ENCODE results near the gene TJP3.

TJP3 gene

GRCh38 chr19:3669082-3669946 is 38.9 kb upstream of the TJP3 start:
- H3K4me3 ChIP-seq (ENCODE audit: insufficient read depth, low read length, poor library complexity, severe bottlenecking): no peak overlapping the region
- H3K9ac ChIP-seq (ENCODE audit: low read length): no peak overlapping the region
- no peaks in the 10 kb centered on the region for H4K20me1 ChIP-seq (ENCODE audit: low read depth, low read length)
- TF ChIP-seq, protein P1, sequence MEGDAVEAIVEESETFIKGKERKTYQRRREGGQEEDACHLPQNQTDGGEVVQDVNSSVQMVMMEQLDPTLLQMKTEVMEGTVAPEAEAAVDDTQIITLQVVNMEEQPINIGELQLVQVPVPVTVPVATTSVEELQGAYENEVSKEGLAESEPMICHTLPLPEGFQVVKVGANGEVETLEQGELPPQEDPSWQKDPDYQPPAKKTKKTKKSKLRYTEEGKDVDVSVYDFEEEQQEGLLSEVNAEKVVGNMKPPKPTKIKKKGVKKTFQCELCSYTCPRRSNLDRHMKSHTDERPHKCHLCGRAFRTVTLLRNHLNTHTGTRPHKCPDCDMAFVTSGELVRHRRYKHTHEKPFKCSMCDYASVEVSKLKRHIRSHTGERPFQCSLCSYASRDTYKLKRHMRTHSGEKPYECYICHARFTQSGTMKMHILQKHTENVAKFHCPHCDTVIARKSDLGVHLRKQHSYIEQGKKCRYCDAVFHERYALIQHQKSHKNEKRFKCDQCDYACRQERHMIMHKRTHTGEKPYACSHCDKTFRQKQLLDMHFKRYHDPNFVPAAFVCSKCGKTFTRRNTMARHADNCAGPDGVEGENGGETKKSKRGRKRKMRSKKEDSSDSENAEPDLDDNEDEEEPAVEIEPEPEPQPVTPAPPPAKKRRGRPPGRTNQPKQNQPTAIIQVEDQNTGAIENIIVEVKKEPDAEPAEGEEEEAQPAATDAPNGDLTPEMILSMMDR (IDR thresholded peaks at IDR 0.05; ENCODE audit: insufficient read depth, low read length, poor library complexity, severe bottlenecking): no peak
- TF ChIP-seq EZH2phosphoT487 (conservative IDR thresholded peaks at IDR 0.05; ENCODE audit: low read length): no peak
- H2AFZ ChIP-seq (ENCODE audit: low read depth, low read length, severe bottlenecking): no peak overlapping the region
- H3K9me3 ChIP-seq (ENCODE audit: insufficient read depth, low read length): no peaks in the 10 kb centered on the region
- no peaks in the 10 kb centered on the region for H3K27me3 ChIP-seq (ENCODE audit: low read length)
- no peaks in the 10 kb centered on the region for H3F3A ChIP-seq (ENCODE audit: insufficient read depth)
- no peak overlapping the region for H3K4me2 ChIP-seq (ENCODE audit: low read depth, low read length, poor library complexity, severe bottlenecking)
- no peaks in the 10 kb centered on the region for H3K79me2 ChIP-seq (ENCODE audit: insufficient read depth, low read length)
- no peaks in the 10 kb centered on the region for H3K36me3 ChIP-seq (ENCODE audit: low read length)
- no peaks in the 10 kb centered on the region for H3K9me2 ChIP-seq (replicated peaks; ENCODE audit: insufficient read depth, low read length)
- H3K27ac ChIP-seq (ENCODE audit: low read depth, low read length): no peak overlapping the region

- no peak overlapping the region for H3K27ac ChIP-seq (ENCODE audit: low read depth, low read length)
- no peak for TF ChIP-seq EZH2phosphoT487 (conservative IDR thresholded peaks at IDR 0.05; ENCODE audit: low read length)
- no peaks in the 10 kb centered on the region for H3K9me2 ChIP-seq (replicated peaks; ENCODE audit: insufficient read depth, low read length)
- H3K9ac ChIP-seq (ENCODE audit: low read length): no peak overlapping the region
- no peaks in the 10 kb centered on the region for H3K9me3 ChIP-seq (ENCODE audit: insufficient read depth, low read length)
- H3K27me3 ChIP-seq (ENCODE audit: low read length): no peaks in the 10 kb centered on the region
- H3K79me2 ChIP-seq (ENCODE audit: insufficient read depth, low read length): no peaks in the 10 kb centered on the region
- H3K36me3 ChIP-seq (ENCODE audit: low read length): no peaks in the 10 kb centered on the region
- no peak overlapping the region for H2AFZ ChIP-seq (ENCODE audit: low read depth, low read length, severe bottlenecking)
- H3F3A ChIP-seq (ENCODE audit: insufficient read depth): no peaks in the 10 kb centered on the region
- H3K4me3 ChIP-seq (ENCODE audit: insufficient read depth, low read length, poor library complexity, severe bottlenecking): no peak overlapping the region
- no peaks in the 10 kb centered on the region for H4K20me1 ChIP-seq (ENCODE audit: low read depth, low read length)
- H3K4me2 ChIP-seq (ENCODE audit: low read depth, low read length, poor library complexity, severe bottlenecking): no peak overlapping the region
These were observed 38.0 kb upstream of the TJP3 start for GRCh38 chr19:3669947-3670795.

- no peak overlapping the region for H3K9ac ChIP-seq (ENCODE audit: low read length)
- no peaks in the 10 kb centered on the region for H3K9me3 ChIP-seq (ENCODE audit: insufficient read depth, low read length)
- no peaks in the 10 kb centered on the region for H3K9me2 ChIP-seq (replicated peaks; ENCODE audit: insufficient read depth, low read length)
- H3K79me2 ChIP-seq (ENCODE audit: insufficient read depth, low read length): no peaks in the 10 kb centered on the region
- no peak for TF ChIP-seq EZH2phosphoT487 (conservative IDR thresholded peaks at IDR 0.05; ENCODE audit: low read length)
- TF ChIP-seq, protein P1 (IDR thresholded peaks at IDR 0.05; ENCODE audit: insufficient read depth, low read length, poor library complexity, severe bottlenecking): no peak
- H3K27ac ChIP-seq (ENCODE audit: low read depth, low read length): no peak overlapping the region
- no peaks in the 10 kb centered on the region for H3F3A ChIP-seq (ENCODE audit: insufficient read depth)
- H3K4me2 ChIP-seq (ENCODE audit: low read depth, low read length, poor library complexity, severe bottlenecking): no peak overlapping the region
- H3K4me3 ChIP-seq (ENCODE audit: insufficient read depth, low read length, poor library complexity, severe bottlenecking): no peak overlapping the region
- no peak overlapping the region for H2AFZ ChIP-seq (ENCODE audit: low read depth, low read length, severe bottlenecking)
- H3K36me3 ChIP-seq (ENCODE audit: low read length): no peaks in the 10 kb centered on the region
- H3K27me3 ChIP-seq (ENCODE audit: low read length): no peaks in the 10 kb centered on the region
- H4K20me1 ChIP-seq (ENCODE audit: low read depth, low read length): no peaks in the 10 kb centered on the region
These were observed 37.1 kb upstream of the TJP3 start for GRCh38 chr19:3670796-3671679.
